PC-9 (cell line): ENCODE measurements around the gene SNRNP25.
"Not testable (repeated sequence)": the region's sequence is repeated elsewhere in the genome, so short reads cannot be mapped to it uniquely, and the experiment has no call there.

Experiments
- CTCF ChIP-seq: fragments of 200-600 bp; sonication (generic); conservative IDR thresholded peaks from 2 replicates; pipeline ENCODE4 v1.6.1; 2017; ENCODE audit warnings: mixed run types, antibody characterized with exemption, mild to moderate bottlenecking, moderate library complexity
- EZH2 ChIP-seq: fragments of 200-600 bp; sonication (generic); IDR thresholded peaks from 2 replicates; pipeline ENCODE4 v1.8.0; 2017; ENCODE audit warnings: antibody characterized with exemption, low read depth

- TF ChIP-seq CTCF, EZH2: not testable (repeated sequence)
These were observed 27.7 kb upstream of the SNRNP25 start for GRCh38 chr16:25926-26348.
